Measurements from ENCODE around the gene VEGFC.

The VEGFC gene

DNA sequence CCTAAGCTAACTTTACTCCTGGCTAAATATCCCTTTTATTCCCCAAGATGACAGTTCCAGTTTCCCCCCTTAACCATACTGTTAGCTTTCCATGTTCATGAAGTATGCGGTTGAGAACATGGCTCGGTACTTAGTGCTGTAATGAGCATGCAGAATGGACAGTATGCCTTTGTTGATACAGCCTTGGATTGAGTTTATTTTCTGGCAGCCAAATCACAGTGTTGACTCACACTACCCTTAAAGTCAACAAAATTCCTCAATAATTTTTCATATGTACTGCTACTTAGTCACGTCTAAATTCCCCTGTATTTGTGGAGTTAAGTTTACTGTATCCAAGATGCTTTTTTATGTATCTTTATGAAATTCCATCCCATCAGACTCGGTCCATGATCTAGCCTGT lies 1.4 kb upstream of the VEGFC start:
- DNase-seq (ENCODE audit: low read depth, low spot score), result peak; percentile 85
- POLR2A ChIA-PET, result interaction anchor here (1.4 to 4.2 kb wide), 2 partner anchors 45 to 90 kb away, joined by 5 to 33 read pairs; no protein-coding TSS in a partner anchor
- TF ChIP-seq, protein P1, sequence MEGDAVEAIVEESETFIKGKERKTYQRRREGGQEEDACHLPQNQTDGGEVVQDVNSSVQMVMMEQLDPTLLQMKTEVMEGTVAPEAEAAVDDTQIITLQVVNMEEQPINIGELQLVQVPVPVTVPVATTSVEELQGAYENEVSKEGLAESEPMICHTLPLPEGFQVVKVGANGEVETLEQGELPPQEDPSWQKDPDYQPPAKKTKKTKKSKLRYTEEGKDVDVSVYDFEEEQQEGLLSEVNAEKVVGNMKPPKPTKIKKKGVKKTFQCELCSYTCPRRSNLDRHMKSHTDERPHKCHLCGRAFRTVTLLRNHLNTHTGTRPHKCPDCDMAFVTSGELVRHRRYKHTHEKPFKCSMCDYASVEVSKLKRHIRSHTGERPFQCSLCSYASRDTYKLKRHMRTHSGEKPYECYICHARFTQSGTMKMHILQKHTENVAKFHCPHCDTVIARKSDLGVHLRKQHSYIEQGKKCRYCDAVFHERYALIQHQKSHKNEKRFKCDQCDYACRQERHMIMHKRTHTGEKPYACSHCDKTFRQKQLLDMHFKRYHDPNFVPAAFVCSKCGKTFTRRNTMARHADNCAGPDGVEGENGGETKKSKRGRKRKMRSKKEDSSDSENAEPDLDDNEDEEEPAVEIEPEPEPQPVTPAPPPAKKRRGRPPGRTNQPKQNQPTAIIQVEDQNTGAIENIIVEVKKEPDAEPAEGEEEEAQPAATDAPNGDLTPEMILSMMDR (IDR thresholded peaks at IDR 0.05; ENCODE audit: insufficient read depth, low read length, missing control alignments), result no peak
- no peak overlapping the region for H3K4me3 ChIP-seq (ENCODE audit: low read depth, low read length)
- CTCF ChIA-PET, result interaction anchor here (1.4 to 3.8 kb wide), 3 partner anchors 27 to 415 kb away, joined by 3 to 52 read pairs (median 4); no protein-coding TSS in a partner anchor

DNA sequence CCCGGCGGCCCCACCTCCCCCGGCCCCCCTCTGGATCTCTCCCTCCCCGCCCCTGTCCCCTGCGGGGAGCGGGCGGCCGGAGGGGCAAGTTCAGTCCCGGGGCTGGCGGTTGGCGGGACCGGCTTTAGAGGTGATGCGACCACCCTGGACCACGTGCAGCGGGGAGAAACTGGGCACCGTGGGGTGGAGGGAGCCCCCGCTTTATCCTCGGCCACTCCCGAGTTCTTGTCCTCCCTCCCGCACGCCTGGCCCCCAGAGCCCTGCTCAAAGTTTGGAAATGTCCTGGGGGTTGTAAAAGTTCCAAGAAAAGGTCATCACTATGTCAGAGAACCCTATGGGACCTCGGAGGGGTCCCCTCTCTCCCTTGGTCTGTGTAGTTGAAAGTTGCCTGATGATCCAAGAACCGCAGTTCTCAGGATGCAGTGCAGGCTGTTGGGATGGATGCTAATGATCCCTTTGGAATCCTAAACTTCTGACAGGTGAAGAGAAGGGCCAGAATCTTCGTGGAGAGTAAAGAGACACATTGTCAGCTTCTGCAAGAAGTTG lies 411 bp upstream of the VEGFC start:
- CTCF ChIA-PET, result interaction anchor here (0.7 to 3.8 kb wide), 8 partner anchors 10 to 414 kb away, joined by 3 to 52 read pairs (median 4); no protein-coding TSS in a partner anchor
- DNase-seq (ENCODE audit: low read depth, low spot score), result no peak
- TF ChIP-seq, protein P1 (IDR thresholded peaks at IDR 0.05; ENCODE audit: insufficient read depth, low read length, missing control alignments), result no peak
- peak overlapping the region; percentile 47 for H3K4me3 ChIP-seq (ENCODE audit: low read depth, low read length)
- POLR2A ChIA-PET, result interaction anchor here (0.9 to 4.2 kb wide), 8 partner anchors 44 to 278 kb away, joined by 3 to 33 read pairs (median 6); no protein-coding TSS in a partner anchor

- CTCF ChIA-PET, result interaction anchor here (0.6 to 3.8 kb wide), 15 partner anchors 8 to 414 kb away, joined by 3 to 52 read pairs (median 3); no protein-coding TSS in a partner anchor
- POLR2A ChIA-PET, result interaction anchor here (0.9 to 4.2 kb wide), 7 partner anchors 45 to 279 kb away, joined by 3 to 33 read pairs (median 4); no protein-coding TSS in a partner anchor
- TF ChIP-seq, protein P1 (IDR thresholded peaks at IDR 0.05; ENCODE audit: insufficient read depth, low read length, missing control alignments), result no peak
- no peak for DNase-seq (ENCODE audit: low read depth, low spot score)
- H3K4me3 ChIP-seq (ENCODE audit: low read depth, low read length), result peak overlapping the region; percentile 78
Measured at GRCh38 chr4:176791591-176792325, 964 bp downstream of the VEGFC start.

DNA sequence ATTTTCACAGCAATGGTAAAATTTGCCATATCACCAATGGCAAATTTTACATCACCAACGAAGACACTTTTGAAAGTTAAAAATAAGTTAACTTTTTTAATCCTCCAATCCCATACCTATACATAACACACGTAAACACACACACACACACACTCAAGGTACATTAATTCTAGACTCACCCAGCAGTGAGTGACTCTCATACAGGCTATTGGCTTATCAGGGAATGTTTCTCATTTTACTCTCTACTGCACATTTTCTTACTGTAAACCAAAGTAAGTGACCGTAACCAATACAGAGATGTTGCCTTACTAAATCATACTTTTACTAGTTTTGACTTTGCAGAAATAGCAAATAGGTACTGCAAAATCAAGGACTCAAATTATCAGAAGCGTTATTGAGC lies 2.3 kb downstream of the VEGFC start:
- peak overlapping the region; percentile 78 for H3K4me3 ChIP-seq (ENCODE audit: low read depth, low read length)
- CTCF ChIA-PET, result no interaction called here

DNA sequence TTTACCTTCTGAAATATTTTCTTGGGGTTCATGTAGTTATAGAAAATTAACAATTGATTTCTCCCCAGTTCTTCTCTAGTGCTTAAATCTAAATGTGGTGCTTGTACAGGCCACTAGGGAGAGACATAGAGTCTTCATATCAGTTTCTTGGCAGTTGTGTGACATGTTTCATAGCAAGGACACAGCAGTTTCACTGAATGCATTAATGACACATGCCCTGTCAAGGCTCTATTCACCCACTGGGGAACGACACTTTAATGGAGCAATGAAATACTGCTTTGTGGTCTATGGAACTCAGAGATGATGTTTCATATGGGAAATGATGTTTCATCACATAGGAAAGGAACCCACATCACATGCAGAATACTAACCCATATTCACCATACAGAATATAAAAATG lies 2.8 kb downstream of the VEGFC start:
- H3K4me3 ChIP-seq (ENCODE audit: low read depth, low read length), result peak overlapping the region; percentile 78
- CTCF ChIA-PET, result interaction anchor here (1.2 to 1.6 kb wide), 4 partner anchors 112 to 414 kb away, joined by 4 to 20 read pairs (median 6); no protein-coding TSS in a partner anchor
- POLR2A ChIA-PET, result no interaction called here
- no peak for DNase-seq (ENCODE audit: low read depth, low spot score)
- TF ChIP-seq, protein P1 (IDR thresholded peaks at IDR 0.05; ENCODE audit: insufficient read depth, low read length, missing control alignments), result peak; percentile 59

More for the DNA sequence above, 2.3 kb downstream of the VEGFC start:
- no peak for DNase-seq (ENCODE audit: low read depth, low spot score)
- POLR2A ChIA-PET, result no interaction called here
- TF ChIP-seq, protein P1 (IDR thresholded peaks at IDR 0.05; ENCODE audit: insufficient read depth, low read length, missing control alignments), result no peak

GRCh38 chr4:176788971-176789370 lies 3.8 kb downstream of the VEGFC start:
- TF ChIP-seq, protein P1 (IDR thresholded peaks at IDR 0.05; ENCODE audit: insufficient read depth, low read length, missing control alignments), result no peak
- ChIA-PET POLR2A (interaction anchor here (0.8 kb wide), 1 partner anchor 11 kb away, joined by 3 read pairs; no protein-coding TSS in a partner anchor), CTCF (interaction anchor here (0.8 to 1.8 kb wide), 16 partner anchors 12 to 413 kb away, joined by 3 to 21 read pairs (median 4); no protein-coding TSS in a partner anchor)
- H3K4me3 ChIP-seq (ENCODE audit: low read depth, low read length), result peak overlapping the region; percentile 39
- DNase-seq (ENCODE audit: low read depth, low spot score), result no peak

Data from AG04449 (cell line).